ENCODE data around the gene AK3. TPM values are rescaled to one million over a fixed set of nuclear protein-coding genes. Genes with fewer than 3 reads are reported as not detected.

The AK3 gene
- total and polyA plus RNA-seq, 10 of the 15 experiments (the other 5 are each of a cell fraction or from before 2014, with no cell fraction given), result 14.2 to 86.6 (median 43.9) TPM

DNA sequence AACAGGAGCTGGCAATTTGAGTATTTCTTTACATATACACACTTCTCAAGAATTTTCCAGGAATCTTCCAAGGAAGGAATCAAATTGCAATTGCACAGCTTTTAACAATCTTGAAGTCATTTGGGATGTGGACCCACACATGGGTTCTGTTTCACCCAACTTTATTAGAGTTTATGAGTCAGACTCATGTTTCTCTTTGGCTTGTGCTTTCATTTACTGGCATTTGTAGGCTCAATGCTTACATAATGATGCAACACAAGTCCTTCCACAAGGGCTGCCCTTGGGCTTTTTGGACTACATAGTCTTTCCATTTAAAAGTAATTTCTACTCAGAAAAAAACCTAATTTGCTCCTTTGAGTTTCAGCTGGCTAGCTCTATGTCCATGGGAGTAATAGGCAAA, 66.2 kb downstream of the AK3 start (continued):
- TF ChIP-seq, protein P1, sequence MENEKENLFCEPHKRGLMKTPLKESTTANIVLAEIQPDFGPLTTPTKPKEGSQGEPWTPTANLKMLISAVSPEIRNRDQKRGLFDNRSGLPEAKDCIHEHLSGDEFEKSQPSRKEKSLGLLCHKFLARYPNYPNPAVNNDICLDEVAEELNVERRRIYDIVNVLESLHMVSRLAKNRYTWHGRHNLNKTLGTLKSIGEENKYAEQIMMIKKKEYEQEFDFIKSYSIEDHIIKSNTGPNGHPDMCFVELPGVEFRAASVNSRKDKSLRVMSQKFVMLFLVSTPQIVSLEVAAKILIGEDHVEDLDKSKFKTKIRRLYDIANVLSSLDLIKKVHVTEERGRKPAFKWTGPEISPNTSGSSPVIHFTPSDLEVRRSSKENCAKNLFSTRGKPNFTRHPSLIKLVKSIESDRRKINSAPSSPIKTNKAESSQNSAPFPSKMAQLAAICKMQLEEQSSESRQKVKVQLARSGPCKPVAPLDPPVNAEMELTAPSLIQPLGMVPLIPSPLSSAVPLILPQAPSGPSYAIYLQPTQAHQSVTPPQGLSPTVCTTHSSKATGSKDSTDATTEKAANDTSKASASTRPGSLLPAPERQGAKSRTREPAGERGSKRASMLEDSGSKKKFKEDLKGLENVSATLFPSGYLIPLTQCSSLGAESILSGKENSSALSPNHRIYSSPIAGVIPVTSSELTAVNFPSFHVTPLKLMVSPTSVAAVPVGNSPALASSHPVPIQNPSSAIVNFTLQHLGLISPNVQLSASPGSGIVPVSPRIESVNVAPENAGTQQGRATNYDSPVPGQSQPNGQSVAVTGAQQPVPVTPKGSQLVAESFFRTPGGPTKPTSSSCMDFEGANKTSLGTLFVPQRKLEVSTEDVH (IDR thresholded peaks at IDR 0.05; ENCODE audit: low read depth, partially characterized antibody), result no peak
- TF ChIP-seq EGR1 (IDR thresholded peaks at IDR 0.05; ENCODE audit: borderline replicate concordance in 1 of 2, low read depth in 2 of 2, low read length in 2 of 2) (no peak), SP1 (IDR thresholded peaks at IDR 0.05; ENCODE audit: low read depth, low read length) (no peak), SMAD5 (IDR thresholded peaks at IDR 0.05; ENCODE audit: low read depth) (no peak)

DNA sequence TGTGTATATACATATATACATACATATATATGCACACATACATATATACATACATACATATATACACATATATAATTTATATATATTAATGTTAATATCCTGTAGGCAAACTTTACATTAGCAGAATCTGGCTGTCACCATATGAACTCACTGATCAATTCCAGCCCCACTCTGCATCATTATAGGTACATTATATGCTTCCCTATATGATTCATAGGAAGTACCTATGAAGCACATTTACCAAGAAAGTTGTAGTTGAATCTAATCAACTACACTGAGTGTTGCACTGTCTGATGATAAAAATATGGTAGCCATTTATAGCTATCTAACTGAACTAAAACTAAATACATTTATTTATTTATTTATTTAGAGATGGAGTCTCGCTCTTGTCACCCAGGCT, 69.3 kb downstream of the AK3 start:
- ChIA-PET RAD21 (ENCODE audit: unreplicated experiment) (no interaction called here), SMC1A (ENCODE audit: uncharacterized antibody, unreplicated experiment) (no interaction called here), CTCF (no interaction called here), POLR2A (interaction anchor here (1.5 kb wide), 1 partner anchor 9 kb away, joined by 4 read pairs; no protein-coding TSS in a partner anchor)
- BruUV-seq (replicated peaks), result no TSS peak
- intact Hi-C loops (cut with micrococcal nuclease; ENCODE audit: unreplicated experiment), result no loop called here
- Histone ChIP-seq H3K9me3 (replicated peaks; ENCODE audit: control insufficient read depth, insufficient read depth, low read length) (no peaks in the 10 kb centered on the region), H3K4me3 (no peak overlapping the region), H3K4me1 (ENCODE audit: control insufficient read depth, insufficient read depth, low read length) (no peaks in the 10 kb centered on the region; the same call in 1 of the 2 replicates), H3K9ac (ENCODE audit: control insufficient read depth, insufficient read depth, low read length) (no peak overlapping the region), H4K20me1 (ENCODE audit: control insufficient read depth, insufficient read depth) (no peaks in the 10 kb centered on the region), H3K27me3 (replicated peaks in 1 of 2; ENCODE audit: control insufficient read depth in 2 of 2, insufficient read depth in 2 of 2, low read length in 1 of 2) (no peaks in the 10 kb centered on the region), H2AFZ (ENCODE audit: control insufficient read depth, low read depth, low read length) (no peak overlapping the region), H3K4me2 (ENCODE audit: control insufficient read depth, insufficient read depth) (no peak overlapping the region), H3K27ac (ENCODE audit: control insufficient read depth, insufficient read depth) (no peak overlapping the region), H3K36me3 (ENCODE audit: control insufficient read depth in 2 of 2, insufficient read depth in 2 of 2, low read length in 1 of 2) (no peaks in the 10 kb centered on the region), H3K79me2 (ENCODE audit: control insufficient read depth, insufficient read depth, low read length) (no peaks in the 10 kb centered on the region)
- DNase-seq (ENCODE audit: low read depth, low spot score) (no peak), ATAC-seq (no peak), FAIRE-seq (no peak)
- in situ Hi-C loops (cut with MboI), result no loop called here
- no peak for TF ChIP-seq RFX5 (IDR thresholded peaks at IDR 0.05; ENCODE audit: low read depth, low read length)
- TF ChIP-seq RCOR1 (conservative IDR thresholded peaks at IDR 0.05; ENCODE audit: low read depth, low read length), result no peak
- TF ChIP-seq MEF2A (IDR thresholded peaks at IDR 0.05; ENCODE audit: insufficient read depth, low read depth, low read length), result no peak
- TF ChIP-seq, protein P2, sequence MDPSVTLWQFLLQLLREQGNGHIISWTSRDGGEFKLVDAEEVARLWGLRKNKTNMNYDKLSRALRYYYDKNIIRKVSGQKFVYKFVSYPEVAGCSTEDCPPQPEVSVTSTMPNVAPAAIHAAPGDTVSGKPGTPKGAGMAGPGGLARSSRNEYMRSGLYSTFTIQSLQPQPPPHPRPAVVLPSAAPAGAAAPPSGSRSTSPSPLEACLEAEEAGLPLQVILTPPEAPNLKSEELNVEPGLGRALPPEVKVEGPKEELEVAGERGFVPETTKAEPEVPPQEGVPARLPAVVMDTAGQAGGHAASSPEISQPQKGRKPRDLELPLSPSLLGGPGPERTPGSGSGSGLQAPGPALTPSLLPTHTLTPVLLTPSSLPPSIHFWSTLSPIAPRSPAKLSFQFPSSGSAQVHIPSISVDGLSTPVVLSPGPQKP (IDR thresholded peaks at IDR 0.05; ENCODE audit: low read depth, low read length), result no peak
- no peak for TF ChIP-seq MEF2B (IDR thresholded peaks at IDR 0.05; ENCODE audit: partially characterized antibody, poor library complexity, severe bottlenecking)
- TF ChIP-seq FOS (IDR thresholded peaks at IDR 0.05; ENCODE audit: borderline replicate concordance, extremely low read depth, insufficient read length), result no peak
- no peak for TF ChIP-seq IKZF2 (IDR thresholded peaks at IDR 0.05)
- no peak for TF ChIP-seq RELA (IDR thresholded peaks at IDR 0.05; ENCODE audit: borderline replicate concordance, partially characterized antibody)
- no peak for TF ChIP-seq SRF (IDR thresholded peaks at IDR 0.05; ENCODE audit: low read depth in 2 of 2, low read length in 2 of 2)
- TF ChIP-seq EZH2 (IDR thresholded peaks at IDR 0.05; ENCODE audit: borderline replicate concordance, control insufficient read depth, low read depth, low read length), result no peak
- TF ChIP-seq CREM (IDR thresholded peaks at IDR 0.05; ENCODE audit: low read depth), result no peak
- 95% methylated on average over 1 of the region's 1 CpG for WGBS (ENCODE audit: insufficient coverage, insufficient replicate concordance, low lambda C conversion rate, missing lambda C conversion rate)
